ENCODE results near the gene DGKE.

GRCh38 chr17:56803071-56803470, 30.9 kb upstream of the DGKE start:
- TF ChIP-seq, protein P1, sequence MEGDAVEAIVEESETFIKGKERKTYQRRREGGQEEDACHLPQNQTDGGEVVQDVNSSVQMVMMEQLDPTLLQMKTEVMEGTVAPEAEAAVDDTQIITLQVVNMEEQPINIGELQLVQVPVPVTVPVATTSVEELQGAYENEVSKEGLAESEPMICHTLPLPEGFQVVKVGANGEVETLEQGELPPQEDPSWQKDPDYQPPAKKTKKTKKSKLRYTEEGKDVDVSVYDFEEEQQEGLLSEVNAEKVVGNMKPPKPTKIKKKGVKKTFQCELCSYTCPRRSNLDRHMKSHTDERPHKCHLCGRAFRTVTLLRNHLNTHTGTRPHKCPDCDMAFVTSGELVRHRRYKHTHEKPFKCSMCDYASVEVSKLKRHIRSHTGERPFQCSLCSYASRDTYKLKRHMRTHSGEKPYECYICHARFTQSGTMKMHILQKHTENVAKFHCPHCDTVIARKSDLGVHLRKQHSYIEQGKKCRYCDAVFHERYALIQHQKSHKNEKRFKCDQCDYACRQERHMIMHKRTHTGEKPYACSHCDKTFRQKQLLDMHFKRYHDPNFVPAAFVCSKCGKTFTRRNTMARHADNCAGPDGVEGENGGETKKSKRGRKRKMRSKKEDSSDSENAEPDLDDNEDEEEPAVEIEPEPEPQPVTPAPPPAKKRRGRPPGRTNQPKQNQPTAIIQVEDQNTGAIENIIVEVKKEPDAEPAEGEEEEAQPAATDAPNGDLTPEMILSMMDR (IDR thresholded peaks at IDR 0.05) = no peak
- no peak for TF ChIP-seq POLR2A (IDR thresholded peaks at IDR 0.05)
